MCF 10A (cell line): ENCODE results near the gene TUB. TPM values are rescaled to one million over a fixed set of nuclear protein-coding genes. Genes with fewer than 3 reads are reported as not detected.

Experiments
- BruUV-seq: library from RNA; stranded (reverse); fragments of 400-500 nt; replicated peaks from 2 replicates; lab custom pipeline; 2021; lab: Mats Ljungman, UMichigan
- CTCF ChIA-PET: fragments of 300-600 bp; sonication (Branson Sonifier 250); formaldehyde crosslinking; extraction: SDS; loops from one replicate; lab custom pipeline; 2021; ENCODE audit warnings: antibody characterized with exemption, inconsistent platforms; lab: Yijun Ruan, JAX
- POLR2A ChIA-PET: fragments of 300-600, 350-650 bp; sonication (Branson Sonifier 250); formaldehyde crosslinking; extraction: SDS; loops from one replicate; lab custom pipeline; 2020; ENCODE audit warnings: antibody characterized with exemption, inconsistent platforms; lab: Yijun Ruan, JAX
- DNase-seq: peaks from one replicate; pipeline ENCODE4 v3.0.0-alpha.2; 2018; ENCODE audit not compliant: unreplicated experiment
- H3K27ac Mint-ChIP-seq: one replicate; pipeline ENCODE4 v1.8.0; 2022; ENCODE audit warnings: mild to moderate bottlenecking, low read depth, mixed read lengths; ENCODE audit not compliant: unreplicated experiment
- H3K27me3 Mint-ChIP-seq: one replicate; pipeline ENCODE4 v1.8.0; 2022; ENCODE audit warnings: mixed read lengths; ENCODE audit not compliant: insufficient read depth, unreplicated experiment
- H3K36me3 Mint-ChIP-seq: one replicate; pipeline ENCODE4 v1.8.0; 2022; ENCODE audit warnings: mild to moderate bottlenecking, moderate library complexity, mixed read lengths; ENCODE audit not compliant: insufficient read depth, unreplicated experiment
- H3K4me1 Mint-ChIP-seq: one replicate; pipeline ENCODE4 v1.8.0; 2022; ENCODE audit warnings: mixed read lengths; ENCODE audit not compliant: insufficient read depth, unreplicated experiment
- H3K4me3 Mint-ChIP-seq: one replicate; pipeline ENCODE4 v1.8.0; 2022; ENCODE audit warnings: mild to moderate bottlenecking, moderate library complexity, mixed read lengths; ENCODE audit not compliant: unreplicated experiment
- H3K9me3 Mint-ChIP-seq: one replicate; pipeline ENCODE4 v1.8.0; 2022; ENCODE audit warnings: mixed read lengths; ENCODE audit not compliant: unreplicated experiment
- intact Hi-C: fragments of 100-400 bp; cut with micrococcal nuclease; formaldehyde crosslinking; loops from 2 replicates; pipeline ENCODE4 v1.14.1; 2022
- total RNA-seq: library from RNA; stranded (reverse); gene quantifications from 2 replicates; pipeline ENCODE4 v1.2.3, GENCODE V29; 2022
- TF ChIP-seq, protein P1 (sequence below): fragments of 200-600 bp; IDR thresholded peaks from one replicate; pipeline ENCODE4 v1.8.0; 2022; ENCODE audit warnings: antibody characterized with exemption, mild to moderate bottlenecking; ENCODE audit not compliant: unreplicated experiment

Gene TUB
- total RNA-seq, 1 experiment from 2014 or later, result 1.4 TPM

DNA sequence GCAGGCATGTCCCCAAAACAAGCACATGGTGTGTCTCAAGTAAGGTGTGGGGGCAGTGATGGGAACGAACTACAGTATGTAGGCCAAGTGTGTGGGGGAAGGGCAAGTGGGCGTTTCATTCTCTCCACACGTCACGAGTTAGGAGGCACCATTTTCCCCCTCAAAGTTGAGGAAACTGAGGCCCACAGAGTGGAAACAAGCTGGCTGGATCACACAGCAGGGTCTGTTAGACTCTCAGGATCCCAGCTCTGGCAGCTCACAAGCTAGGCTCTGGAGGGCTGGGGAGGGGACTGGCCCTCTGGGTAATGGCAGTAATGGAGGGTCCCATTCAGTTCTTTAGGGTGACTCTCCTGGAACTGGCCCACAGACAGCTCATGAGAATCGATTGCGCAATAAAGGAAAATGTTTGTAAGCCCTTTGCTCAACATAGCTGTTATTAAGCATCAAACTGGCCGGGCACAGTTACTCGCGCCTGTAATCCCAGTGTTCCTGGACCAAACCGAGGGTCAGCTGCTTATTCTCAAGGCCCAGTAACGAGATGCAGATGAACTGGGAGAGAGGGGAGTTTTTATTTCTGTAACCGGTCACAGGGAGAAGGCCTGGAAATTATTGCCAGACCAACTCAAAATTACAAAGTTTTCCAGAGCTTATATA lies 24.1 kb upstream of the TUB start:
- no peaks in the 10 kb centered on the region for H3K9me3 Mint-ChIP-seq
- no peaks in the 10 kb centered on the region for H3K36me3 Mint-ChIP-seq
- H3K4me3 Mint-ChIP-seq, result no peak overlapping the region
- BruUV-seq, result no TSS peak
- CTCF ChIA-PET, result interaction anchor here (1.5 to 3.4 kb wide), 6 partner anchors 14 to 43 kb away, joined by 3 to 26 read pairs (median 7); no protein-coding TSS in a partner anchor
- intact Hi-C loops, result no loop called here
- DNase-seq, result peak; percentile 39
- POLR2A ChIA-PET, result interaction anchor here (0.7 to 1.3 kb wide), 2 partner anchors 10 to 38 kb away, joined by 3 to 5 read pairs; no protein-coding TSS in a partner anchor
- peaks cover under 1% of the 10 kb centered on the region for H3K27me3 Mint-ChIP-seq
- H3K4me1 Mint-ChIP-seq, result peaks cover 8% of the 10 kb centered on the region
- TF ChIP-seq, protein P1, sequence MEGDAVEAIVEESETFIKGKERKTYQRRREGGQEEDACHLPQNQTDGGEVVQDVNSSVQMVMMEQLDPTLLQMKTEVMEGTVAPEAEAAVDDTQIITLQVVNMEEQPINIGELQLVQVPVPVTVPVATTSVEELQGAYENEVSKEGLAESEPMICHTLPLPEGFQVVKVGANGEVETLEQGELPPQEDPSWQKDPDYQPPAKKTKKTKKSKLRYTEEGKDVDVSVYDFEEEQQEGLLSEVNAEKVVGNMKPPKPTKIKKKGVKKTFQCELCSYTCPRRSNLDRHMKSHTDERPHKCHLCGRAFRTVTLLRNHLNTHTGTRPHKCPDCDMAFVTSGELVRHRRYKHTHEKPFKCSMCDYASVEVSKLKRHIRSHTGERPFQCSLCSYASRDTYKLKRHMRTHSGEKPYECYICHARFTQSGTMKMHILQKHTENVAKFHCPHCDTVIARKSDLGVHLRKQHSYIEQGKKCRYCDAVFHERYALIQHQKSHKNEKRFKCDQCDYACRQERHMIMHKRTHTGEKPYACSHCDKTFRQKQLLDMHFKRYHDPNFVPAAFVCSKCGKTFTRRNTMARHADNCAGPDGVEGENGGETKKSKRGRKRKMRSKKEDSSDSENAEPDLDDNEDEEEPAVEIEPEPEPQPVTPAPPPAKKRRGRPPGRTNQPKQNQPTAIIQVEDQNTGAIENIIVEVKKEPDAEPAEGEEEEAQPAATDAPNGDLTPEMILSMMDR, result no peak
- no peak overlapping the region for H3K27ac Mint-ChIP-seq

DNA sequence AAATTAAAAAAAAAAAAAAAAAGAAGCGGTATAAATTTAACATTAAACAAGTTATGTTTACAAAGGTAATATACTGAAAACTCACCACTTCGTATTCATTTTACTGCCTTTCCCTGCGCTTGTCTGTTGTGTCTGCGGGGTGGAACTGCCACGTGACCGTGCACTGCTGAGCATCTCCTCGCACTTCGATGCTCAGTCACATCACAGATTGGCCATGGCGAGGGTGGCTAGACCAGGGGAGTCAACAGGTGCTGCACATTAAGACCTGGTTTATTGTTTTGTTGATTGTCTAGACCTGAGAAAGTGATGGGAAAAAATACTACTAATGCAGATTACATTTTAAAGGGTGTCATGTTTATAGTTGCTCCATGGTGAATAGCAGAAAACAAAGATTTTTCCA lies 22.8 kb upstream of the TUB start:
- no peaks in the 10 kb centered on the region for H3K27me3 Mint-ChIP-seq
- peaks cover 8% of the 10 kb centered on the region for H3K4me1 Mint-ChIP-seq
- ChIA-PET POLR2A (interaction anchor here (0.7 kb wide), 1 partner anchor 9 kb away, joined by 3 read pairs; no protein-coding TSS in a partner anchor), CTCF (interaction anchor here (0.6 to 2.9 kb wide), 4 partner anchors 10 to 393 kb away, joined by 4 to 17 read pairs (median 6); no protein-coding TSS in a partner anchor)
- H3K27ac Mint-ChIP-seq, result no peak overlapping the region
- intact Hi-C loops, result no loop called here
- TF ChIP-seq, protein P1, result no peak
- BruUV-seq, result no TSS peak
- DNase-seq, result no peak
- no peaks in the 10 kb centered on the region for H3K36me3 Mint-ChIP-seq
- no peaks in the 10 kb centered on the region for H3K9me3 Mint-ChIP-seq
- H3K4me3 Mint-ChIP-seq, result no peak overlapping the region

DNA sequence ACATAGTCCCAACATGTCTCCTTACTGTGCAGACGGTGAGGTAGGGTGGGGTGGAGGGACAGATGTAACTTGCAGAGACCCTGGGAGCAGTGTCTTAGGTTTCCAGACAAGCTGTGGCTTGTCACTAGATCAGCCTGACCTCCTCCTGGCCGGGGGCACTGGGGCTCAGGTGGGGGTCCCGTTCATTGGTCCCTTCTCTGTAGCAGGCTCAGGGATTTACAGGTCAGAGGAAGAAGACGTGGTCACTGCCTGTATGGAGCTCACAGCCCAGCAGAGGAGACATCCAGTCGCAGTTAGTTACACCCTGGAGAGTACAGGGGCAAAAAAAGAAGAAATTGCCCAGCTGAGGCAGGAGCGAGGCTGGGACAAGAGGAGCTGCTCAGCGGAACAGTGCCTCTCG lies 22.0 kb upstream of the TUB start:
- no peaks in the 10 kb centered on the region for H3K27me3 Mint-ChIP-seq
- no peak for DNase-seq
- POLR2A ChIA-PET, result interaction anchor here (0.7 kb wide), 1 partner anchor 8 kb away, joined by 3 read pairs; no protein-coding TSS in a partner anchor
- no TSS peak for BruUV-seq
- CTCF ChIA-PET, result interaction anchor here (0.6 to 2.9 kb wide), 4 partner anchors 11 to 1429 kb away, joined by 3 to 17 read pairs (median 6); no protein-coding TSS in a partner anchor
- no peak overlapping the region for H3K27ac Mint-ChIP-seq
- H3K9me3 Mint-ChIP-seq, result no peaks in the 10 kb centered on the region
- no peak overlapping the region for H3K4me3 Mint-ChIP-seq
- H3K36me3 Mint-ChIP-seq, result no peaks in the 10 kb centered on the region
- H3K4me1 Mint-ChIP-seq, result peaks cover 8% of the 10 kb centered on the region
- intact Hi-C loops, result no loop called here
- TF ChIP-seq, protein P1, result no peak

DNA sequence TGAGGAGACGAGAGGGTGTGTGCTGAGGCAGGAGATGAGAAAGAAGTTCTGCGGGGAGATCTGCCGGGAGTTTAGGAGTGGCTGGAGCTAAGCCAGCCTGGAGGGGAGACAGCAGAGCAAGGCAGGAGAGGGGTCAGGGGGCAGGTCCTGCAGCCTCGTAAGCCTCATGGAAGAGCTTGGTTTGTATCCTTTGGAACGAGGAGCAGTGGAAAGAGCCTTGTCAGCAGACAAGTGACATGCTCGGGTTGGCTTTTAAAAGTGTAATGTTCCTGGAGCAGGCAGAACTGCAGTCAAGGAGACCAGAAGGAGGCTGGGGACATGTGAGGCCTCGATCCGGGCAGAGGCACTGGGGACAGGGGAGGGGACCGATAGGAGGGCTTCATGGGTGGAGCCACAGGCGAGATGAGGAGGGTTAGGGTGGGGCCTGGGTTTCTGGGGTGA lies 21.4 kb upstream of the TUB start:
- no peak overlapping the region for H3K27ac Mint-ChIP-seq

More for the DNA sequence above, 21.4 kb upstream of the TUB start:
- no peak overlapping the region for H3K4me3 Mint-ChIP-seq
- ChIA-PET CTCF (interaction anchor here (0.6 to 2.9 kb wide), 6 partner anchors 11 to 1428 kb away, joined by 3 to 17 read pairs (median 4); no protein-coding TSS in a partner anchor), POLR2A (no interaction called here)
- TF ChIP-seq, protein P1, result no peak
- no TSS peak for BruUV-seq
- no peaks in the 10 kb centered on the region for H3K36me3 Mint-ChIP-seq
- DNase-seq, result no peak
- H3K27me3 Mint-ChIP-seq, result no peaks in the 10 kb centered on the region
- H3K9me3 Mint-ChIP-seq, result no peaks in the 10 kb centered on the region
- intact Hi-C loops, result no loop called here
- peaks cover 8% of the 10 kb centered on the region for H3K4me1 Mint-ChIP-seq
